MM.1S (cell line): Measurements from ENCODE around the gene PPM1M.

Experiments used
- EZH2 ChIP-seq: fragments of 300-600 bp; sonication (generic); optimal IDR thresholded peaks from 2 replicates; pipeline ENCODE3; 2017; ENCODE audit warnings: low read depth, mild to moderate bottlenecking, antibody characterized with exemption, low read length, mixed read lengths
- TF ChIP-seq, protein P1 (sequence below): fragments of 300-600 bp; sonication (generic); IDR thresholded peaks from 2 replicates; pipeline ENCODE4 v1.5.1; 2016; ENCODE audit warnings: antibody characterized with exemption, low read length, mixed read lengths

DNA sequence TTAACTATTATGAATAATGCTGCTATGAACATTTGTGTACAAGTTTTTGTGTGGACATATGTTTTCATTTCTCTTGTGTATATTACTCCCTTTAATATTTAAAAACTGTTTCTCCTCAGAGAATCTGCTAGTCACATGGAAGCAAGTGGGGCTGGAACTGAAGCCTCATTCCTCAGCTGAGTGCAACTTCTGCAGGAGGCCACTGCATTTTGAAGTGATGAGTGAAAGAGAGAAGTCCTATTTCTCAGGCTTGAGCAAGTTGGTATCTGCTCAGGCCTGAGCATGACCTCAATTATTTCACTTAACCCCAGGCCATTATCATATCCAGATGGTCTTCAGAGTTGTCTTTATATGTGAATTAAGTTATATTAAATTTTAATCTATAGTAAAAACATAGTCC is 31.7 kb upstream of the PPM1M start:
- TF ChIP-seq, protein P1, sequence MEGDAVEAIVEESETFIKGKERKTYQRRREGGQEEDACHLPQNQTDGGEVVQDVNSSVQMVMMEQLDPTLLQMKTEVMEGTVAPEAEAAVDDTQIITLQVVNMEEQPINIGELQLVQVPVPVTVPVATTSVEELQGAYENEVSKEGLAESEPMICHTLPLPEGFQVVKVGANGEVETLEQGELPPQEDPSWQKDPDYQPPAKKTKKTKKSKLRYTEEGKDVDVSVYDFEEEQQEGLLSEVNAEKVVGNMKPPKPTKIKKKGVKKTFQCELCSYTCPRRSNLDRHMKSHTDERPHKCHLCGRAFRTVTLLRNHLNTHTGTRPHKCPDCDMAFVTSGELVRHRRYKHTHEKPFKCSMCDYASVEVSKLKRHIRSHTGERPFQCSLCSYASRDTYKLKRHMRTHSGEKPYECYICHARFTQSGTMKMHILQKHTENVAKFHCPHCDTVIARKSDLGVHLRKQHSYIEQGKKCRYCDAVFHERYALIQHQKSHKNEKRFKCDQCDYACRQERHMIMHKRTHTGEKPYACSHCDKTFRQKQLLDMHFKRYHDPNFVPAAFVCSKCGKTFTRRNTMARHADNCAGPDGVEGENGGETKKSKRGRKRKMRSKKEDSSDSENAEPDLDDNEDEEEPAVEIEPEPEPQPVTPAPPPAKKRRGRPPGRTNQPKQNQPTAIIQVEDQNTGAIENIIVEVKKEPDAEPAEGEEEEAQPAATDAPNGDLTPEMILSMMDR = no peak
- no peak for TF ChIP-seq EZH2
